OCI-LY1 (cell line): ENCODE data around the gene CYP4F2.
"Not testable (repeated sequence)": the region's sequence is repeated elsewhere in the genome, so short reads cannot be mapped to it uniquely, and the experiment has no call there.

Source experiments
- H2AFZ ChIP-seq: fragments of 200-600 bp; sonication (generic), shearing (Covaris generic); 2 replicates; pipeline ENCODE4 v1.6.0; 2014; ENCODE audit warnings: antibody characterized with exemption, mild to moderate bottlenecking, low read length
- H3F3A ChIP-seq: fragments of 200-600 bp; sonication (generic), shearing (Covaris generic); 2 replicates; pipeline ENCODE4 v1.6.0; 2014; ENCODE audit warnings: mild to moderate bottlenecking, antibody characterized with exemption, low read length, moderate library complexity; ENCODE audit not compliant: insufficient read depth
- H3K27ac ChIP-seq: fragments of 200-600 bp; sonication (generic); 2 replicates; pipeline ENCODE4 v1.5.1; 2014; ENCODE audit warnings: low read length, mixed run types, mild to moderate bottlenecking, low read depth; ENCODE audit not compliant: poor library complexity, severe bottlenecking
- H3K27me3 ChIP-seq: fragments of 200-600 bp; sonication (generic); 2 replicates; pipeline ENCODE4 v1.6.0; 2014; ENCODE audit warnings: antibody characterized with exemption, mild to moderate bottlenecking, low read length, moderate library complexity; ENCODE audit not compliant: insufficient read depth
- H3K36me3 ChIP-seq: fragments of 200-600 bp; sonication (generic); 2 replicates; pipeline ENCODE4 v1.6.1; 2014; ENCODE audit warnings: mild to moderate bottlenecking, antibody characterized with exemption, low read length, moderate library complexity, mixed read lengths; ENCODE audit not compliant: insufficient read depth
- H3K4me1 ChIP-seq: fragments of 200-600 bp; sonication (generic); 2 replicates; pipeline ENCODE4 v1.5.1; 2014; ENCODE audit warnings: mild to moderate bottlenecking, low read length, moderate library complexity; ENCODE audit not compliant: insufficient read depth, severe bottlenecking
- H3K4me2 ChIP-seq: fragments of 200-600 bp; sonication (generic), shearing (Covaris generic); 2 replicates; pipeline ENCODE4 v1.6.1; 2014; ENCODE audit warnings: low read length
- H3K4me3 ChIP-seq: fragments of 200-600 bp; sonication (generic); 2 replicates; pipeline ENCODE4 v1.5.1; 2014; ENCODE audit warnings: low read length, low read depth, mild to moderate bottlenecking, mixed read lengths; ENCODE audit not compliant: poor library complexity, severe bottlenecking
- H3K79me2 ChIP-seq: fragments of 200-600 bp; shearing (Covaris generic); 2 replicates; pipeline ENCODE4 v1.6.1; 2016; ENCODE audit warnings: mixed run types, low read length, mixed read lengths; ENCODE audit not compliant: insufficient read depth
- H3K9ac ChIP-seq: fragments of 200-600 bp; sonication (generic), shearing (Covaris generic); 2 replicates; pipeline ENCODE4 v1.6.1; 2014; ENCODE audit warnings: mild to moderate bottlenecking, low read length, mixed read lengths
- H3K9me2 ChIP-seq: fragments of 200-600 bp; sonication (generic), shearing (Covaris generic); 2 replicates; pipeline ENCODE4 v1.6.1; 2014; ENCODE audit warnings: low read depth, mild to moderate bottlenecking, low read length, mixed read lengths
- H3K9me3 ChIP-seq: fragments of 200-600 bp; shearing (Covaris generic); 2 replicates; pipeline ENCODE4 v1.6.1; 2014; ENCODE audit warnings: low read length, mixed read lengths
- H4K20me1 ChIP-seq: fragments of 200-600 bp; sonication (generic), shearing (Covaris generic); 2 replicates; pipeline ENCODE4 v1.6.0; 2016; ENCODE audit warnings: mild to moderate bottlenecking, low read length; ENCODE audit not compliant: insufficient read depth
- EZH2 ChIP-seq: fragments of 200-600 bp; sonication (generic), shearing (Covaris generic); IDR thresholded peaks from 2 replicates; pipeline ENCODE4 v1.8.0; 2017; ENCODE audit warnings: borderline replicate concordance, mixed run types, mild to moderate bottlenecking, antibody characterized with exemption, low read length, moderate library complexity, mixed read lengths
- TF ChIP-seq, protein P1 (sequence below): fragments of 200-600 bp; sonication (generic), shearing (Covaris generic); IDR thresholded peaks from 2 replicates; pipeline ENCODE4 v1.5.1; 2017; ENCODE audit warnings: mild to moderate bottlenecking, antibody characterized with exemption, low read length, moderate library complexity, mixed read lengths

Gene CYP4F2

DNA sequence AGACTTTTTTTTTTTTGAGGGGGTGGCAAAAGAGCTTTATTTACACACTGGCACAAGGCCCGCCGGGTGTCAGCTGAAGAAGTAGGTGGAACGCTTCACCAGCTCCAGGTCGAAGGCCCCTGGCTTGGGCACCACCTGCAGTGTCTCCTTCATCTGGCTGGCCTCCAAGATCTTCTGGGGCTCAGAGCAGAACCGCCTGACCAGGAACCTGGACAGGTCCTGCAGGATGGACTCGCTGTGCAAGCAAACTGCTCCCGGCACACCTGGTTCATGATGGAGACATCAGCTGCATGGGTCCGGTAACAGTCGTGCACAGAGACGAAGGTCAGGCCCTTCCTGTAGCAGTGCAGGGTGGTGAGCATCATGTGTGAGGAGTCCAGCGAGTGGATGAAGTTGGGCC, 4.4 kb upstream of the CYP4F2 start:
- no peak overlapping the region for H3K9ac ChIP-seq
- no peak overlapping the region for H2AFZ ChIP-seq
- no peaks in the 10 kb centered on the region for H3K79me2 ChIP-seq
- H3K4me2 ChIP-seq = no peak overlapping the region
- H3K36me3 ChIP-seq = no peaks in the 10 kb centered on the region
- TF ChIP-seq, protein P1, sequence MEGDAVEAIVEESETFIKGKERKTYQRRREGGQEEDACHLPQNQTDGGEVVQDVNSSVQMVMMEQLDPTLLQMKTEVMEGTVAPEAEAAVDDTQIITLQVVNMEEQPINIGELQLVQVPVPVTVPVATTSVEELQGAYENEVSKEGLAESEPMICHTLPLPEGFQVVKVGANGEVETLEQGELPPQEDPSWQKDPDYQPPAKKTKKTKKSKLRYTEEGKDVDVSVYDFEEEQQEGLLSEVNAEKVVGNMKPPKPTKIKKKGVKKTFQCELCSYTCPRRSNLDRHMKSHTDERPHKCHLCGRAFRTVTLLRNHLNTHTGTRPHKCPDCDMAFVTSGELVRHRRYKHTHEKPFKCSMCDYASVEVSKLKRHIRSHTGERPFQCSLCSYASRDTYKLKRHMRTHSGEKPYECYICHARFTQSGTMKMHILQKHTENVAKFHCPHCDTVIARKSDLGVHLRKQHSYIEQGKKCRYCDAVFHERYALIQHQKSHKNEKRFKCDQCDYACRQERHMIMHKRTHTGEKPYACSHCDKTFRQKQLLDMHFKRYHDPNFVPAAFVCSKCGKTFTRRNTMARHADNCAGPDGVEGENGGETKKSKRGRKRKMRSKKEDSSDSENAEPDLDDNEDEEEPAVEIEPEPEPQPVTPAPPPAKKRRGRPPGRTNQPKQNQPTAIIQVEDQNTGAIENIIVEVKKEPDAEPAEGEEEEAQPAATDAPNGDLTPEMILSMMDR = no peak
- TF ChIP-seq EZH2 = no peak
- H3K27ac ChIP-seq = no peak overlapping the region
- H3K4me3 ChIP-seq = no peak overlapping the region
- H3F3A ChIP-seq = no peaks in the 10 kb centered on the region
- H3K9me3 ChIP-seq = no peaks in the 10 kb centered on the region
- no peaks in the 10 kb centered on the region for H3K27me3 ChIP-seq
- H4K20me1 ChIP-seq = no peaks in the 10 kb centered on the region
- no peaks in the 10 kb centered on the region for H3K9me2 ChIP-seq
- no peaks in the 10 kb centered on the region for H3K4me1 ChIP-seq

DNA sequence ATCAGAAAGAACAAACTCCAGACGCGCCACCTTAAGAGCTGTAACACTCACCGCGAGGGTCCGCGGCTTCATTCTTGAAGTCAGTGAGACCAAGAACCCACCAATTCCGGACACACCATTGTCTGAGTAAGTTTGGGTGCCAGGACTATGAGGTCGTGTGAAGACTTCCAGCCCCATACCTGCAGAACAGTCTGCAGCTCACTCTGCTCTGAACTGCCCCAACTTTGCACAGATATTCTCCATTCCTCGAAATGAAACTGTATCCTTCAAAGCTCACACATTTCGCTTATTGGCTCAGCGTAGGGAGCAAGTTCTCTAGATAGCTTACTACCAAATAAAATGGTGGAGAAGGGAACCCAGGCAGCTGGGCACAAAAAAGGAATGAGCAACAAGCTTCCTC, 2.6 kb upstream of the CYP4F2 start:
- Histone ChIP-seq H3K27ac (no peak overlapping the region), H3K4me2 (no peak overlapping the region), H2AFZ (no peak overlapping the region), H3K9ac (no peak overlapping the region), H3F3A (no peaks in the 10 kb centered on the region), H3K36me3 (no peaks in the 10 kb centered on the region), H3K27me3 (no peaks in the 10 kb centered on the region), H3K4me1 (no peaks in the 10 kb centered on the region), H3K79me2 (no peaks in the 10 kb centered on the region), H3K9me2 (no peaks in the 10 kb centered on the region), H3K4me3 (no peak overlapping the region), H4K20me1 (no peaks in the 10 kb centered on the region), H3K9me3 (no peaks in the 10 kb centered on the region)
- TF ChIP-seq, protein P1 = no peak
- no peak for TF ChIP-seq EZH2

DNA sequence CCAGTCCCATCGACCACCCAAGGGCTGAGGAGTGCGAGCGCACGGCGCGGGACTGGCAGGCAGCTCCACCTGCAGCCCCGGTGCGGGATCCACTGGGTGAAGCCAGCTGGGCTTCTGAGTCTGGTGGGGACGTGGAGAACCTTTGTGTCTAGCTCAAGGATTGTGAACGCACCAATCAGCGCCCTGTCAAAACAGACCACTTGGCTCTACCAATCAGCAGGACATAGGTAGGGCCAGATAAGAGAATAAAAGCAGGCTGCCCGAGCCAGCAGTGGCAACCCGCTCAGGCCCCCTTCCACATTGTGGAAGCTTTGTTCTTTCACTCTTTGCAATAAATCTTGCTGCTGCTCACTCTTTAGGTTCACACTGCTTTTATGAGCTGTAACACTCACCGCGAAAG, 2.2 kb upstream of the CYP4F2 start:
- H4K20me1 ChIP-seq, H3K4me2 ChIP-seq, H3F3A ChIP-seq, H3K79me2 ChIP-seq, H3K9me3 ChIP-seq, H3K9ac ChIP-seq, H3K4me1 ChIP-seq, H3K9me2 ChIP-seq, H3K27me3 ChIP-seq, H3K4me3 ChIP-seq, H2AFZ ChIP-seq, H3K36me3 ChIP-seq, H3K27ac ChIP-seq: not testable (repeated sequence)

DNA sequence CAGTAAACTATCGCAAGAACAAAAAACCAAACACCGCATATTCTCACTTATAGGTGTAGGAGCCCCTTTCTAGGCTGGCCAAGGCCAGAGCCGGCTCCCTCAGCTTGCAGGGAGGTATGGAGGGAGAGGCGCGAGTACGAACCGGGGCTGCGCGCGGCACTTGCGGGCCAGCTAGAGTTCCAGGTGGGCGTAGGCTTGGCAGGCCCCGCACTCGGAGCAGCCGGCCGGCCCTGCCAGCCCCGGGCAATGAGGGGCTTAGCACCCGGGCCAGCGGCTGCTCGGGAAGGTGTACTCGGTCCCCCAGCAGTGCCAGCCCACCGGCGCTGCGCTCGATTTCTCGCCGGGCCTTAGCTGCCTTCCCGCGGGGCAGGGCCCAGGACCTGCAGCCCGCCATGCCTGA, 1.7 kb upstream of the CYP4F2 start:
- H3K9me2 ChIP-seq, H3F3A ChIP-seq, H4K20me1 ChIP-seq, H3K79me2 ChIP-seq, H3K9ac ChIP-seq, H2AFZ ChIP-seq, H3K9me3 ChIP-seq, H3K27me3 ChIP-seq, H3K4me3 ChIP-seq, H3K36me3 ChIP-seq, H3K4me1 ChIP-seq, H3K27ac ChIP-seq, H3K4me2 ChIP-seq: not testable (repeated sequence)
